ENCODE measurements around the gene ARHGAP28.
"Not testable (repeated sequence)": the region's sequence is repeated elsewhere in the genome, so short reads cannot be mapped to it uniquely, and the experiment has no call there.

ARHGAP28 gene

GRCh38 chr18:6835345-6835744 lies 105.8 kb downstream of the ARHGAP28 start:
- H3K9ac ChIP-seq = no peak overlapping the region
- H3K36me3 ChIP-seq = no peaks in the 10 kb centered on the region
- no peaks in the 10 kb centered on the region for H3K9me3 ChIP-seq
- H4K20me1 ChIP-seq = no peaks in the 10 kb centered on the region
- no peak overlapping the region for H3K4me3 ChIP-seq
- TF ChIP-seq Cebpa-rat (IDR thresholded peaks at IDR 0.05) = no peak
- H3K27ac ChIP-seq = no peak overlapping the region
- no peak overlapping the region for H3K4me2 ChIP-seq
- H3K27me3 ChIP-seq = no peaks in the 10 kb centered on the region
- no peaks in the 10 kb centered on the region for H3K4me1 ChIP-seq

- Histone ChIP-seq H3K9ac (no peak overlapping the region), H3K27ac (no peak overlapping the region), H3K27me3 (no peaks in the 10 kb centered on the region), H4K20me1 (no peaks in the 10 kb centered on the region), H3K9me3 (no peaks in the 10 kb centered on the region), H3K36me3 (no peaks in the 10 kb centered on the region), H3K4me1 (no peaks in the 10 kb centered on the region), H3K4me3 (no peak overlapping the region), H3K4me2 (no peak overlapping the region)
- TF ChIP-seq Cebpa-rat (IDR thresholded peaks at IDR 0.05) = no peak
These were observed 106.8 kb downstream of the ARHGAP28 start for GRCh38 chr18:6836331-6836730.

GRCh38 chr18:6837904-6838303 lies 108.4 kb downstream of the ARHGAP28 start:
- Histone ChIP-seq H3K27me3 (no peaks in the 10 kb centered on the region), H3K9ac (no peak overlapping the region), H3K9me3 (no peaks in the 10 kb centered on the region), H3K4me2 (no peak overlapping the region), H3K36me3 (no peaks in the 10 kb centered on the region), H3K27ac (no peak overlapping the region), H3K4me3 (no peak overlapping the region), H4K20me1 (no peaks in the 10 kb centered on the region), H3K4me1 (no peaks in the 10 kb centered on the region)
- no peak for TF ChIP-seq Cebpa-rat (IDR thresholded peaks at IDR 0.05)

- no peaks in the 10 kb centered on the region for H3K9me3 ChIP-seq
These were observed 112.6 kb downstream of the ARHGAP28 start for GRCh38 chr18:6842081-6842480.

GRCh38 chr18:6843308-6843707 lies 113.8 kb downstream of the ARHGAP28 start:
- Histone ChIP-seq H3K9me3 (no peaks in the 10 kb centered on the region), H3K27ac (no peak overlapping the region), H3K27me3 (no peaks in the 10 kb centered on the region), H3K9ac (no peak overlapping the region), H4K20me1 (no peaks in the 10 kb centered on the region), H3K4me1 (no peaks in the 10 kb centered on the region), H3K4me2 (no peak overlapping the region), H3K4me3 (no peak overlapping the region), H3K36me3 (no peaks in the 10 kb centered on the region)
- TF ChIP-seq Cebpa-rat (IDR thresholded peaks at IDR 0.05) = no peak

More at GRCh38 chr18:6842081-6842480, 112.6 kb downstream of the ARHGAP28 start:
- H3K9ac ChIP-seq = no peak overlapping the region
- H3K4me2 ChIP-seq = no peak overlapping the region
- H3K4me3 ChIP-seq = no peak overlapping the region
- H3K27me3 ChIP-seq = no peaks in the 10 kb centered on the region
- no peaks in the 10 kb centered on the region for H3K4me1 ChIP-seq
- no peak for TF ChIP-seq Cebpa-rat (IDR thresholded peaks at IDR 0.05)
- no peaks in the 10 kb centered on the region for H4K20me1 ChIP-seq
- no peaks in the 10 kb centered on the region for H3K36me3 ChIP-seq
- no peak overlapping the region for H3K27ac ChIP-seq

GRCh38 chr18:6845521-6845920 lies 116.0 kb downstream of the ARHGAP28 start:
- not testable (repeated sequence) for H3K4me3 ChIP-seq, H3K27ac ChIP-seq, H3K36me3 ChIP-seq

GRCh38 chr18:6850396-6850795 lies 120.9 kb downstream of the ARHGAP28 start:
- H3K4me3 ChIP-seq = no peak overlapping the region
- no peak for TF ChIP-seq Cebpa-rat (IDR thresholded peaks at IDR 0.05)
- H3K27me3 ChIP-seq = no peaks in the 10 kb centered on the region

More at GRCh38 chr18:6845521-6845920, 116.0 kb downstream of the ARHGAP28 start:
- H3K4me2 ChIP-seq, H3K4me1 ChIP-seq, H3K9me3 ChIP-seq, H4K20me1 ChIP-seq, H3K9ac ChIP-seq, H3K27me3 ChIP-seq: not testable (repeated sequence)

GRCh38 chr18:6851480-6851879 lies 122.0 kb downstream of the ARHGAP28 start:
- Histone ChIP-seq H3K9me3 (peaks cover 18% of the 10 kb centered on the region), H3K9ac (no peak overlapping the region), H3K4me2 (no peak overlapping the region), H3K4me1 (no peaks in the 10 kb centered on the region), H3K4me3 (no peak overlapping the region), H3K36me3 (no peaks in the 10 kb centered on the region), H4K20me1 (no peaks in the 10 kb centered on the region), H3K27ac (no peak overlapping the region), H3K27me3 (no peaks in the 10 kb centered on the region)
- no peak for TF ChIP-seq Cebpa-rat (IDR thresholded peaks at IDR 0.05)

More at GRCh38 chr18:6850396-6850795, 120.9 kb downstream of the ARHGAP28 start:
- no peak overlapping the region for H3K27ac ChIP-seq
- H3K36me3 ChIP-seq = no peaks in the 10 kb centered on the region
- no peak overlapping the region for H3K4me2 ChIP-seq
- no peaks in the 10 kb centered on the region for H3K4me1 ChIP-seq
- no peaks in the 10 kb centered on the region for H4K20me1 ChIP-seq
- no peak overlapping the region for H3K9ac ChIP-seq
- peaks cover 15% of the 10 kb centered on the region for H3K9me3 ChIP-seq

- Histone ChIP-seq H3K4me3 (no peak overlapping the region), H3K4me2 (no peak overlapping the region), H3K27me3 (no peaks in the 10 kb centered on the region), H3K9ac (no peak overlapping the region), H3K27ac (no peak overlapping the region), H4K20me1 (no peaks in the 10 kb centered on the region), H3K4me1 (no peaks in the 10 kb centered on the region), H3K9me3 (peaks cover 18% of the 10 kb centered on the region), H3K36me3 (no peaks in the 10 kb centered on the region)
- TF ChIP-seq Cebpa-rat (IDR thresholded peaks at IDR 0.05) = no peak
These were observed 125.3 kb downstream of the ARHGAP28 start for GRCh38 chr18:6854811-6855210.

- TF ChIP-seq Cebpa-rat (IDR thresholded peaks at IDR 0.05) = no peak
- H3K4me1 ChIP-seq = no peaks in the 10 kb centered on the region
- H3K9ac ChIP-seq = no peak overlapping the region
- H3K27me3 ChIP-seq = no peaks in the 10 kb centered on the region
- no peaks in the 10 kb centered on the region for H4K20me1 ChIP-seq
- H3K27ac ChIP-seq = no peak overlapping the region
- H3K9me3 ChIP-seq = peaks cover 18% of the 10 kb centered on the region
- no peak overlapping the region for H3K4me2 ChIP-seq
- H3K4me3 ChIP-seq = no peak overlapping the region
- H3K36me3 ChIP-seq = no peaks in the 10 kb centered on the region
These were observed 126.3 kb downstream of the ARHGAP28 start for GRCh38 chr18:6855767-6856166.

GRCh38 chr18:6857300-6857699 lies 127.8 kb downstream of the ARHGAP28 start:
- H3K4me2 ChIP-seq = no peak overlapping the region
- no peak overlapping the region for H3K4me3 ChIP-seq
- no peaks in the 10 kb centered on the region for H4K20me1 ChIP-seq
- no peak for TF ChIP-seq Cebpa-rat (IDR thresholded peaks at IDR 0.05)
- no peaks in the 10 kb centered on the region for H3K36me3 ChIP-seq
- no peaks in the 10 kb centered on the region for H3K4me1 ChIP-seq
- H3K9me3 ChIP-seq = peaks cover 14% of the 10 kb centered on the region
- H3K27me3 ChIP-seq = no peaks in the 10 kb centered on the region
- H3K9ac ChIP-seq = no peak overlapping the region
- no peak overlapping the region for H3K27ac ChIP-seq

Data from BLaER1 (cell line).